Measurements from ENCODE around the gene UBL4A.
A peak's percentile ranks its signal among the peaks of the same experiment; 100 is the strongest.

The UBL4A gene

GRCh38 chrX:154529206-154529612 lies 42.8 kb upstream of the UBL4A start (continued):
- TF ChIP-seq TSHZ2 (CRISPR knock-in tag; IDR thresholded peaks at IDR 0.05), result no peak
- TF ChIP-seq ZNF8 (CRISPR knock-in tag; IDR thresholded peaks at IDR 0.05), result no peak
- TF ChIP-seq BACH2 (CRISPR knock-in tag; IDR thresholded peaks at IDR 0.05; ENCODE audit: borderline replicate concordance), result no peak
- TF ChIP-seq POU6F1 (CRISPR knock-in tag; IDR thresholded peaks at IDR 0.05; ENCODE audit: borderline replicate concordance, low read depth), result no peak
- TF ChIP-seq ARNTL (CRISPR knock-in tag; IDR thresholded peaks at IDR 0.05; ENCODE audit: borderline replicate concordance, low read depth), result no peak
- no peak for TF ChIP-seq PATZ1 (CRISPR knock-in tag; IDR thresholded peaks at IDR 0.05; ENCODE audit: borderline replicate concordance)

GRCh38 chrX:154526901-154527675 lies 40.7 kb upstream of the UBL4A start:
- peak; percentile 89 for ATAC-seq
- TF ChIP-seq SNAI2 (CRISPR knock-in tag; IDR thresholded peaks at IDR 0.05) (no peak), ESRRG (CRISPR knock-in tag; IDR thresholded peaks at IDR 0.05) (no peak), ZNF8 (CRISPR knock-in tag; IDR thresholded peaks at IDR 0.05) (no peak)

- TF ChIP-seq PPARA (CRISPR knock-in tag; IDR thresholded peaks at IDR 0.05; ENCODE audit: borderline replicate concordance), result no peak
- no peak for TF ChIP-seq ISL1 (CRISPR knock-in tag; IDR thresholded peaks at IDR 0.05)
- TF ChIP-seq TSHZ2 (CRISPR knock-in tag; IDR thresholded peaks at IDR 0.05), result no peak
- no peak for TF ChIP-seq PATZ1 (CRISPR knock-in tag; IDR thresholded peaks at IDR 0.05; ENCODE audit: borderline replicate concordance)
- TF ChIP-seq ESRRG (CRISPR knock-in tag; IDR thresholded peaks at IDR 0.05), result no peak
- TF ChIP-seq ZFP3 (CRISPR knock-in tag; IDR thresholded peaks at IDR 0.05), result no peak
- no peak for TF ChIP-seq CREB5 (CRISPR knock-in tag; IDR thresholded peaks at IDR 0.05; ENCODE audit: low read depth)
- no peak for TF ChIP-seq TOX (CRISPR knock-in tag; IDR thresholded peaks at IDR 0.05; ENCODE audit: borderline replicate concordance)
- no peak for TF ChIP-seq POU6F1 (CRISPR knock-in tag; IDR thresholded peaks at IDR 0.05; ENCODE audit: borderline replicate concordance, low read depth)
- TF ChIP-seq ZNF565 (CRISPR knock-in tag; conservative IDR thresholded peaks at IDR 0.05; ENCODE audit: low read depth), result no peak
- TF ChIP-seq ZFP30 (CRISPR knock-in tag; IDR thresholded peaks at IDR 0.05), result no peak
- no peak for TF ChIP-seq ARNTL (CRISPR knock-in tag; IDR thresholded peaks at IDR 0.05; ENCODE audit: borderline replicate concordance, low read depth)
- TF ChIP-seq RARB (CRISPR knock-in tag; IDR thresholded peaks at IDR 0.05), result no peak
- no peak for TF ChIP-seq TCF4 (CRISPR knock-in tag; IDR thresholded peaks at IDR 0.05; ENCODE audit: borderline replicate concordance)
- TF ChIP-seq GLIS3 (CRISPR knock-in tag; IDR thresholded peaks at IDR 0.05), result no peak
- no peak for ATAC-seq
Measured at GRCh38 chrX:154525606-154526490, 39.4 kb upstream of the UBL4A start.

Measured in SK-N-SH treated with all-trans-retinoic acid at 6 μM for 48 hours (cell line).